Stomach (tissue), 9 donors: ENCODE data around the gene STS. TPM values are rescaled to one million over a fixed set of nuclear protein-coding genes. Genes with fewer than 3 reads are reported as not detected.
"Not testable (repeated sequence)": the region's sequence is repeated elsewhere in the genome, so short reads cannot be mapped to it uniquely, and the experiment has no call there.

Source experiments
- DNase-seq, 2 donors: peaks; one replicate each; pipeline versions ENCODE4 v3.0.0 to v3.0.0-alpha.2; 2013 to 2019
- H3K27ac ChIP-seq, 5 donors: fragments of 200-600 bp in 4 of 5; sonication (generic) in 4 of 5; one replicate each; pipeline ENCODE4 v1.5.1; 2013 to 2019; ENCODE audit warnings: mild to moderate bottlenecking in 1 of 5, moderate library complexity in 1 of 5
- H3K27me3 ChIP-seq, 3 donors: fragments of 200-600 bp; sonication (generic); one replicate each; pipeline ENCODE4 v1.5.1; 2017 to 2019; ENCODE audit warnings: mixed run types in 1 of 3
- H3K36me3 ChIP-seq, 4 donors: fragments of 200-600 bp; sonication (generic); 1 replicate in 3 of 4; 2 replicates in 1 of 4; pipeline ENCODE4 v1.5.1; 2016 to 2019
- H3K4me1 ChIP-seq, 4 donors: fragments of 200-600 bp; sonication (generic); one replicate each; pipeline ENCODE4 v1.5.1; 2016 to 2019
- H3K4me3 ChIP-seq, 4 donors: fragments of 200-600 bp; sonication (generic) in 3 of 4; one replicate each; pipeline ENCODE4 v1.5.1; 2016 to 2019; ENCODE audit warnings: mild to moderate bottlenecking in 1 of 4
- H3K9me3 ChIP-seq, 4 donors: fragments of 200-600 bp; sonication (generic); one replicate each; pipeline ENCODE4 v1.5.1; 2016 to 2019
- EP300 ChIP-seq: sonication (generic); formaldehyde crosslinking; IDR thresholded peaks from one replicate; pipeline ENCODE4 v1.6.1; 2017; ENCODE audit warnings: antibody characterized with exemption
- POLR2A ChIP-seq, 4 donors: fragments of 450-650 bp; IDR thresholded peaks; one replicate each; pipeline ENCODE4 v1.6.1; 2016; ENCODE audit warnings: antibody characterized with exemption in 4 of 4, control low read depth in 2 of 4, mild to moderate bottlenecking in 1 of 4, moderate library complexity in 1 of 4
- POLR2AphosphoS5 ChIP-seq, 3 donors: sonication (generic); formaldehyde crosslinking; IDR thresholded peaks; one replicate each; pipeline ENCODE4 v1.6.1; 2016; ENCODE audit warnings: antibody characterized with exemption in 3 of 3
- WGBS, 5 donors: extraction: QIAGEN DNeasy Blood & Tissue Kit in 3 of 5; methylation state at CpG; one replicate each; pipeline versions ENCODE4 v1.1.5 to v1.1.7; 2013 to 2018; 5-methylcytosine and 5-hydroxymethylcytosine counted together
- intact Hi-C: fragments of 100-400 bp; cut with DNase I; formaldehyde crosslinking; loops from one replicate; pipeline ENCODE4 v1.15.1; 2023; ENCODE audit warnings: low total_unique reads
- polyA plus RNA-seq, 3 donors: library from polyadenylated mRNA; stranded (reverse); fragments of 200-250 nt; gene quantifications; one replicate each; pipeline ENCODE4 v1.2.3, GENCODE V29; 2013
- total RNA-seq, 5 donors: library from RNA; depleted of rRNA; stranded (reverse); fragments of >200 nt; gene quantifications; one replicate each; pipeline versions ENCODE4 v1.1.0 to v1.2.3, GENCODE V29; 2014 to 2016
- TF ChIP-seq, protein P1 (sequence below), 7 experiments: fragments of 450-650 bp in 4 of 7; fragments of 200-600 bp in 3 of 7; sonication (generic) in 3 of 7; IDR thresholded peaks; one replicate each; pipeline ENCODE4 v1.5.1; 2016 to 2019; ENCODE audit warnings: antibody characterized with exemption in 7 of 7, control low read depth in 2 of 7, mild to moderate bottlenecking in 1 of 7
- donor health status: healthy with polysubstance abuse.
- donor health status: Bipolar disorder and iron deficiency.
- donor health status: healthy.

STS gene
- total and polyA plus RNA-seq, 8 donors: 2.1 to 13.4 (median 7.4) TPM

- H3K9me3 ChIP-seq: no peaks in the 10 kb centered on the region
- no peak overlapping the region for H3K4me3 ChIP-seq
- no peak overlapping the region for H3K27ac ChIP-seq
- no peak for DNase-seq
- TF ChIP-seq POLR2A (IDR thresholded peaks at IDR 0.05) (no peak), EP300 (no peak), POLR2AphosphoS5 (IDR thresholded peaks at IDR 0.05) (no peak)
- TF ChIP-seq, protein P1, sequence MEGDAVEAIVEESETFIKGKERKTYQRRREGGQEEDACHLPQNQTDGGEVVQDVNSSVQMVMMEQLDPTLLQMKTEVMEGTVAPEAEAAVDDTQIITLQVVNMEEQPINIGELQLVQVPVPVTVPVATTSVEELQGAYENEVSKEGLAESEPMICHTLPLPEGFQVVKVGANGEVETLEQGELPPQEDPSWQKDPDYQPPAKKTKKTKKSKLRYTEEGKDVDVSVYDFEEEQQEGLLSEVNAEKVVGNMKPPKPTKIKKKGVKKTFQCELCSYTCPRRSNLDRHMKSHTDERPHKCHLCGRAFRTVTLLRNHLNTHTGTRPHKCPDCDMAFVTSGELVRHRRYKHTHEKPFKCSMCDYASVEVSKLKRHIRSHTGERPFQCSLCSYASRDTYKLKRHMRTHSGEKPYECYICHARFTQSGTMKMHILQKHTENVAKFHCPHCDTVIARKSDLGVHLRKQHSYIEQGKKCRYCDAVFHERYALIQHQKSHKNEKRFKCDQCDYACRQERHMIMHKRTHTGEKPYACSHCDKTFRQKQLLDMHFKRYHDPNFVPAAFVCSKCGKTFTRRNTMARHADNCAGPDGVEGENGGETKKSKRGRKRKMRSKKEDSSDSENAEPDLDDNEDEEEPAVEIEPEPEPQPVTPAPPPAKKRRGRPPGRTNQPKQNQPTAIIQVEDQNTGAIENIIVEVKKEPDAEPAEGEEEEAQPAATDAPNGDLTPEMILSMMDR (IDR thresholded peaks at IDR 0.05): no peak
- intact Hi-C loops: no loop called here
- H3K36me3 ChIP-seq: no peaks in the 10 kb centered on the region
- no peaks in the 10 kb centered on the region for H3K4me1 ChIP-seq
- 60 to 87% (median 85%) methylated on average over 1 of the region's 1 CpG for WGBS, 5 donors
- H3K27me3 ChIP-seq: no peaks in the 10 kb centered on the region
Observed at GRCh38 chrX:7163146-7163677, 15.7 kb downstream of the STS start.

DNA sequence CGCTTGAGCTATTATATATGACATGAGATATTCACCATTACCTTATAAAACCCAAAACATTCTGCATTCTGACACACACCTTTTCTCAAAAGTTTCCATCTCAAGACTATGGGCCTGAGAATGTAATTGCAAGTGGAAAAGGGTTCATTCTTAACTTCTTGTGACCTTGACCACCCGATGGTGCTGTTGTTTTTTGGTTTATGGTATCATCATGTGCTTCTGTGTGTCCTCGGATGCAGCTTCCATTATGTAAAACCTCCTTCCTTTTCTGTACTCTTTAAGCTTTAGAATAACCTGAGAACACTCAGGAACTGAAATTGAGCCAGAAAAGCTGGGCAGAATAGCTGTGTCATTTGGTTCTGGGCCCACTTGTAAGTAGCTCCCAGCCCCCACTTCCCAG is 16.7 kb downstream of the STS start:
- H3K36me3 ChIP-seq: no peaks in the 10 kb centered on the region
- DNase-seq: no peak
- H3K9me3 ChIP-seq: no peaks in the 10 kb centered on the region
- TF ChIP-seq POLR2A (IDR thresholded peaks at IDR 0.05) (no peak), POLR2AphosphoS5 (IDR thresholded peaks at IDR 0.05) (no peak)
- 78 to 85% (median 82%) methylated on average over 3 of the region's 3 CpGs for WGBS, 5 donors
- no peaks in the 10 kb centered on the region for H3K4me1 ChIP-seq
- H3K4me3 ChIP-seq: no peak overlapping the region
- no peaks in the 10 kb centered on the region for H3K27me3 ChIP-seq
- intact Hi-C loops: no loop called here
- H3K27ac ChIP-seq: no peak overlapping the region

GRCh38 chrX:7168371-7168770 is 20.9 kb downstream of the STS start:
- Histone ChIP-seq H3K4me1 (no peaks in the 10 kb centered on the region), H3K36me3 (no peaks in the 10 kb centered on the region), H3K27ac (no peak overlapping the region), H3K9me3 (no peaks in the 10 kb centered on the region), H3K4me3 (no peak overlapping the region), H3K27me3 (no peaks in the 10 kb centered on the region)
- WGBS, 5 donors: 88 to 100% (median 89%) methylated on average over 1 of the region's 1 CpG
- intact Hi-C loops: no loop called here
- DNase-seq: no peak
- no peak for TF ChIP-seq EP300
- TF ChIP-seq, protein P1 (IDR thresholded peaks at IDR 0.05): no peak
- no peak for TF ChIP-seq POLR2AphosphoS5 (IDR thresholded peaks at IDR 0.05)
- TF ChIP-seq POLR2A (IDR thresholded peaks at IDR 0.05): no peak

- 22 to 46% (median 40%) methylated on average over 3 of the region's 3 CpGs for WGBS, 5 donors
- no peaks in the 10 kb centered on the region for H3K36me3 ChIP-seq
- H3K9me3 ChIP-seq: no peaks in the 10 kb centered on the region
- TF ChIP-seq POLR2A (IDR thresholded peaks at IDR 0.05): no peak
- TF ChIP-seq POLR2AphosphoS5 (IDR thresholded peaks at IDR 0.05): no peak
- TF ChIP-seq EP300: no peak
- TF ChIP-seq, protein P1 (IDR thresholded peaks at IDR 0.05): no peak
- DNase-seq: peak; percentile 38 to 70
- intact Hi-C loops: no loop called here
- H3K27me3 ChIP-seq: no peaks in the 10 kb centered on the region
- H3K4me3 ChIP-seq: no peak overlapping the region
- no peaks in the 10 kb centered on the region for H3K4me1 ChIP-seq
- peak overlapping the region in 1 of 5 donors; percentile 20 for H3K27ac ChIP-seq
Observed at GRCh38 chrX:7169627-7170026, 22.1 kb downstream of the STS start.

DNA sequence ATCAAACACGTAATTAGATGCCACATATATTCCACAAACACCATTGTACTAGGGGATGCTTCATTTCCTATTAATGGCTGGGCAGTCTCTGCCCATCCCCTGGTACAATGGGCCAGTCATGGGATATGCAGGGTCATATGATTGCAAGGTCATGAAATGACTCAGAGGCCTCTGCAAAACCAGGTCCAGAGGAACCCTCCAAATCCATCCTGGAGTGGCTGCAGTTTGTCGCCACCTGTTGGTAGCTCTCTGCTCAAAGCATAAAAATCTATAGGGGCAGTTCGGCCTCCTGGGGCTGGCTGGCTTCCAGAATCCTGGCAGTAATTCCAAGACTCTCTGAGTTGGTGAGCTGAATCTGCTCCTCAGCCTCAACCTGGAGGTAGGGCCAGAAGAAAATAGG is 23.4 kb downstream of the STS start:
- 86 to 93% (median 89%) methylated on average over 1 to 3 of the region's 3 CpGs for WGBS, 5 donors

DNA sequence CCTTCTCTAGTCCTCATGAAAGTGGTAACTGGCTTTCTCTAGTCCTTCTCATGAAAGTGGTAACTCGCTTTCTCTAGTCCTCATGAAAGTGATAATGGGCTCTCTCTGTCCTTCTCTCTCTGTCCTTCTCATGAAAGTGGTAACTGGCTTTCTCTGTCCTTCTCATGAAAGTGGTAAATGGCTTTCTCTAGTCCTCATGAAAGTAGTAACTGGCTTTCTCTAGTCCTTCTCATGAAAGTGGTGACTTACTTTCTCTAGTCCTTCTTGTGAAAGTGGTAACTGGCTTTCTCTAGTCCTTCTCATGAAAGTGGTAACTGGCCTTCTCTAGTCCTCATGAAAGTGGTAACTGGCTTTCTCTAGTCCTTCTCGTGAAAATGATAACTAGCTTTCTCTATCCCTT is 31.3 kb downstream of the STS start:
- H3K9me3 ChIP-seq, H3K27ac ChIP-seq, H3K36me3 ChIP-seq, H3K27me3 ChIP-seq, H3K4me1 ChIP-seq, intact Hi-C loops, H3K4me3 ChIP-seq, DNase-seq: not testable (repeated sequence)
- 76 to 98% (median 93%) methylated on average over 2 of the region's 2 CpGs for WGBS, 5 donors

More for the DNA sequence above, 23.4 kb downstream of the STS start:
- Histone ChIP-seq H3K27me3 (no peaks in the 10 kb centered on the region), H3K36me3 (no peaks in the 10 kb centered on the region), H3K27ac (no peak overlapping the region), H3K4me3 (no peak overlapping the region), H3K4me1 (no peaks in the 10 kb centered on the region), H3K9me3 (no peaks in the 10 kb centered on the region)
- intact Hi-C loops: no loop called here
- no peak for TF ChIP-seq EP300
- TF ChIP-seq, protein P1 (IDR thresholded peaks at IDR 0.05): peak in 1 of 7 experiments; percentile 6
- peak; percentile 32 to 37 for DNase-seq
